ENCODE measurements around the gene COPB1.
A peak's percentile ranks its signal among the peaks of the same experiment; 100 is the strongest.

Gene COPB1, protein sequence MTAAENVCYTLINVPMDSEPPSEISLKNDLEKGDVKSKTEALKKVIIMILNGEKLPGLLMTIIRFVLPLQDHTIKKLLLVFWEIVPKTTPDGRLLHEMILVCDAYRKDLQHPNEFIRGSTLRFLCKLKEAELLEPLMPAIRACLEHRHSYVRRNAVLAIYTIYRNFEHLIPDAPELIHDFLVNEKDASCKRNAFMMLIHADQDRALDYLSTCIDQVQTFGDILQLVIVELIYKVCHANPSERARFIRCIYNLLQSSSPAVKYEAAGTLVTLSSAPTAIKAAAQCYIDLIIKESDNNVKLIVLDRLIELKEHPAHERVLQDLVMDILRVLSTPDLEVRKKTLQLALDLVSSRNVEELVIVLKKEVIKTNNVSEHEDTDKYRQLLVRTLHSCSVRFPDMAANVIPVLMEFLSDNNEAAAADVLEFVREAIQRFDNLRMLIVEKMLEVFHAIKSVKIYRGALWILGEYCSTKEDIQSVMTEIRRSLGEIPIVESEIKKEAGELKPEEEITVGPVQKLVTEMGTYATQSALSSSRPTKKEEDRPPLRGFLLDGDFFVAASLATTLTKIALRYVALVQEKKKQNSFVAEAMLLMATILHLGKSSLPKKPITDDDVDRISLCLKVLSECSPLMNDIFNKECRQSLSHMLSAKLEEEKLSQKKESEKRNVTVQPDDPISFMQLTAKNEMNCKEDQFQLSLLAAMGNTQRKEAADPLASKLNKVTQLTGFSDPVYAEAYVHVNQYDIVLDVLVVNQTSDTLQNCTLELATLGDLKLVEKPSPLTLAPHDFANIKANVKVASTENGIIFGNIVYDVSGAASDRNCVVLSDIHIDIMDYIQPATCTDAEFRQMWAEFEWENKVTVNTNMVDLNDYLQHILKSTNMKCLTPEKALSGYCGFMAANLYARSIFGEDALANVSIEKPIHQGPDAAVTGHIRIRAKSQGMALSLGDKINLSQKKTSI

GRCh38 chr11:14499560-14500180 lies at the start of gene COPB1:
Gene COPB1, minus strand, starts transcription at chr11:14499811. Its CDS starts 883 bp downstream, at chr11:14498928.
- in situ Hi-C loops (cut with HindIII; ENCODE audit: low pct_ligation_motif_present, low sequenced_read_pairs), result no loop called here
- Histone ChIP-seq H3K4me3 (ENCODE audit: low read depth, low read length) (peak within 1 kb of the TSS; percentile 96), H3K27me3 (replicated peaks) (no peaks in the 10 kb centered on the region), H3K36me3 (replicated peaks) (peaks cover 34% of the 10 kb centered on the region), H3K27ac (peak within 1 kb of the TSS; percentile 75)
- DNase-seq, result peak; percentile 94
- TF ChIP-seq CTCF (IDR thresholded peaks at IDR 0.05; ENCODE audit: low read depth, low read length, missing control alignments), result no peak

DNA sequence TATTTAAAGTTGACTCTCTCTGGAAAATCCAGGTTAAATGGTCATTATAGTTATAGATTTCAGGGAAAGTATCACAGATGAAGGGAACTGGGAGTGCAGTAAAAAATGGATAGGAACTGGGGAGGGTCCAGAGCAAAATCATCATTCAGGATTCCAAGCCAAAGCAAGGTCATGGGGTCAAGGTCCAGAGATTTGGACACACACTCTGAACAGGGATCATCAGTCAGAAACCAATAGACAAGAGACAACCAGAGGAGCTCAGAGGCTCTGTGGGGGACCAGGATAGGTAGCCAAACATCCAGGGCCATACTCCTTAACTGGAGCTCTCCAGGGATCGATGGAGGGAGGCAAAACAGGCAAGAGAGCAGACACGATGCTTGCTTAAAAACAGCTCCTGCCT lies 47.8 kb upstream of the COPB1 start:
- TF ChIP-seq CTCF (IDR thresholded peaks at IDR 0.05; ENCODE audit: low read depth, low read length, missing control alignments), result no peak
- H3K4me3 ChIP-seq (ENCODE audit: low read depth, low read length), result no peak overlapping the region
- no peak for DNase-seq
- H3K36me3 ChIP-seq (replicated peaks), result no peaks in the 10 kb centered on the region
- in situ Hi-C loops (cut with HindIII; ENCODE audit: low pct_ligation_motif_present, low sequenced_read_pairs), result no loop called here
- H3K27ac ChIP-seq, result no peak overlapping the region
- H3K27me3 ChIP-seq (replicated peaks), result no peaks in the 10 kb centered on the region

GRCh38 chr11:14546672-14547071 lies 47.1 kb upstream of the COPB1 start:
- H3K4me3 ChIP-seq (ENCODE audit: low read depth, low read length), result no peak overlapping the region
- H3K27ac ChIP-seq, result no peak overlapping the region
- no peak for TF ChIP-seq CTCF (IDR thresholded peaks at IDR 0.05; ENCODE audit: low read depth, low read length, missing control alignments)
- no peaks in the 10 kb centered on the region for H3K27me3 ChIP-seq (replicated peaks)
- DNase-seq, result no peak
- no peaks in the 10 kb centered on the region for H3K36me3 ChIP-seq (replicated peaks)
- in situ Hi-C loops (cut with HindIII; ENCODE audit: low pct_ligation_motif_present, low sequenced_read_pairs), result no loop called here

DNA sequence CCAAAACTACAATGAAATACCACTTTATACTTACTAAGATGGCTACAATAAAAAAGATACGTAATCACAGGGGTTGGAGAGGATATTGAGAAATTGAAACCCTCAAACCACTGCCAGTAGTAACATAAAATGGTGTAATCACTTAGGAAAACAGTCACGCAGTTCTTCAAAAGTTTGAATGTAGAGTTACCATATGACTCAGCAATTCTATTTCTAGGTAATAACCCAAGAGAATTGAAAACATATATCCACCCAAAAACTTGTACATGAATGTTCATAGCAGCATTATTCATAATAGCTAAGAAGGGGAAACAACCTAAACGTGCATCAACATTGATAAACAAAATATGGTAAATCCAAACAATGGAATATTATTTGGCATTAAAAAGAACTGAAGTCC lies 45.0 kb upstream of the COPB1 start:
- in situ Hi-C loops (cut with HindIII; ENCODE audit: low pct_ligation_motif_present, low sequenced_read_pairs), result no loop called here
- Histone ChIP-seq H3K27me3 (replicated peaks) (no peaks in the 10 kb centered on the region), H3K27ac (no peak overlapping the region), H3K4me3 (ENCODE audit: low read depth, low read length) (no peak overlapping the region), H3K36me3 (replicated peaks) (no peaks in the 10 kb centered on the region)
- DNase-seq, result no peak
- TF ChIP-seq CTCF (IDR thresholded peaks at IDR 0.05; ENCODE audit: low read depth, low read length, missing control alignments), result no peak

GRCh38 chr11:14543260-14543659 lies 43.6 kb upstream of the COPB1 start:
- no peaks in the 10 kb centered on the region for H3K36me3 ChIP-seq (replicated peaks)
- no peak for DNase-seq
- no peak overlapping the region for H3K4me3 ChIP-seq (ENCODE audit: low read depth, low read length)
- in situ Hi-C loops (cut with HindIII; ENCODE audit: low pct_ligation_motif_present, low sequenced_read_pairs), result no loop called here
- no peaks in the 10 kb centered on the region for H3K27me3 ChIP-seq (replicated peaks)
- TF ChIP-seq CTCF (IDR thresholded peaks at IDR 0.05; ENCODE audit: low read depth, low read length, missing control alignments), result no peak
- H3K27ac ChIP-seq, result no peak overlapping the region
